Fibroblast of the conjunctiva (primary cell): Measurements from ENCODE around the gene STX5.
"Not testable (repeated sequence)": the region's sequence is repeated elsewhere in the genome, so short reads cannot be mapped to it uniquely, and the experiment has no call there.

Experiments used
- DNase-seq: peaks from one replicate; pipeline ENCODE4 v3.0.0-alpha.2; 2010; ENCODE audit warnings: low read depth

STX5 gene

GRCh38 chr11:62854013-62854824, 22.4 kb upstream of the STX5 start:
- DNase-seq: no peak

GRCh38 chr11:62853279-62853965, 21.6 kb upstream of the STX5 start:
- no peak for DNase-seq

- no peak for DNase-seq
Measured at GRCh38 chr11:62852523-62853188, 20.8 kb upstream of the STX5 start.

- no peak for DNase-seq
Measured at GRCh38 chr11:62851807-62852522, 20.1 kb upstream of the STX5 start.

GRCh38 chr11:62850911-62851806, 19.3 kb upstream of the STX5 start:
- DNase-seq: no peak

GRCh38 chr11:62847767-62848314, 16.0 kb upstream of the STX5 start:
- DNase-seq: no peak

- no peak for DNase-seq
Measured at GRCh38 chr11:62846177-62846576, 14.3 kb upstream of the STX5 start.

GRCh38 chr11:62844154-62844553, 12.3 kb upstream of the STX5 start:
- DNase-seq: no peak

GRCh38 chr11:62843466-62843865, 11.6 kb upstream of the STX5 start:
- no peak for DNase-seq

GRCh38 chr11:62842891-62843290, 11.0 kb upstream of the STX5 start:
- not testable (repeated sequence) for DNase-seq

GRCh38 chr11:62842171-62842741, 10.4 kb upstream of the STX5 start:
- no peak for DNase-seq

- DNase-seq: peak; percentile 99
Measured at GRCh38 chr11:62841361-62842170, 9.7 kb upstream of the STX5 start.

GRCh38 chr11:62840721-62841360, 9.0 kb upstream of the STX5 start:
- DNase-seq: not testable (repeated sequence)

GRCh38 chr11:62839050-62839945, 7.4 kb upstream of the STX5 start, which contains the start of gene WDR74:
Gene WDR74, minus strand, starts transcription at chr11:62839590. Its CDS starts 20 bp downstream, at chr11:62839570.
- peak; percentile 83 for DNase-seq

GRCh38 chr11:62835336-62835735, 3.5 kb upstream of the STX5 start:
- no peak for DNase-seq

- DNase-seq: no peak
Measured at GRCh38 chr11:62832336-62833234, 734 bp upstream of the STX5 start, which contains the start of gene TEX54. Gene TEX54, minus strand, starts transcription at chr11:62832841.
